ENCODE data around the gene METTL13.

Gene METTL13

GRCh38 chr1:171833091-171833825 lies 51.8 kb downstream of the METTL13 start:
- TF ChIP-seq, protein P1, sequence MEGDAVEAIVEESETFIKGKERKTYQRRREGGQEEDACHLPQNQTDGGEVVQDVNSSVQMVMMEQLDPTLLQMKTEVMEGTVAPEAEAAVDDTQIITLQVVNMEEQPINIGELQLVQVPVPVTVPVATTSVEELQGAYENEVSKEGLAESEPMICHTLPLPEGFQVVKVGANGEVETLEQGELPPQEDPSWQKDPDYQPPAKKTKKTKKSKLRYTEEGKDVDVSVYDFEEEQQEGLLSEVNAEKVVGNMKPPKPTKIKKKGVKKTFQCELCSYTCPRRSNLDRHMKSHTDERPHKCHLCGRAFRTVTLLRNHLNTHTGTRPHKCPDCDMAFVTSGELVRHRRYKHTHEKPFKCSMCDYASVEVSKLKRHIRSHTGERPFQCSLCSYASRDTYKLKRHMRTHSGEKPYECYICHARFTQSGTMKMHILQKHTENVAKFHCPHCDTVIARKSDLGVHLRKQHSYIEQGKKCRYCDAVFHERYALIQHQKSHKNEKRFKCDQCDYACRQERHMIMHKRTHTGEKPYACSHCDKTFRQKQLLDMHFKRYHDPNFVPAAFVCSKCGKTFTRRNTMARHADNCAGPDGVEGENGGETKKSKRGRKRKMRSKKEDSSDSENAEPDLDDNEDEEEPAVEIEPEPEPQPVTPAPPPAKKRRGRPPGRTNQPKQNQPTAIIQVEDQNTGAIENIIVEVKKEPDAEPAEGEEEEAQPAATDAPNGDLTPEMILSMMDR (IDR thresholded peaks at IDR 0.05) = no peak
- Histone ChIP-seq H3K27ac (no peak overlapping the region), H3K4me3 (no peak overlapping the region)
- no peak for DNase-seq (ENCODE audit: low spot score)

DNA sequence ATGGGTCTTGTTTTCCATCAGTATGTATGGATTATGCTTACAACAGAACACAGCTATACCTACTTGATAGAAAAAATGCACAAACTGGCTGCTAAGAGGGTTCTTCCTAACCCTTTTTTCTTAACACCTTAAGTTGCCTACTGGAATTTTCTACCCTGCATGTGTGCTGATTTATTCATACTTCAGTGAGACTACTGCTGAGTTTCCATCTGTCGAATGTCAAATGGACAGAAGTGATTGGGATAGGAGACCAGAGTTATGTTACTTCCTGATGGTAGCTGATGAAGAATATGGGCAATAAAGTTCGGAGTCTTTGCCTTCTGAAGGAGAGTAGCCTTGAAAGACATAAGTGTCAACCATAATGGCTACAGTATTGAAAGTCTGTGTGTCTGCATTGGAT lies 53.4 kb downstream of the METTL13 start:
- TF ChIP-seq, protein P1 (IDR thresholded peaks at IDR 0.05) = no peak
- Histone ChIP-seq H3K4me3 (no peak overlapping the region), H3K27ac (no peak overlapping the region)
- DNase-seq (ENCODE audit: low spot score) = no peak

DNA sequence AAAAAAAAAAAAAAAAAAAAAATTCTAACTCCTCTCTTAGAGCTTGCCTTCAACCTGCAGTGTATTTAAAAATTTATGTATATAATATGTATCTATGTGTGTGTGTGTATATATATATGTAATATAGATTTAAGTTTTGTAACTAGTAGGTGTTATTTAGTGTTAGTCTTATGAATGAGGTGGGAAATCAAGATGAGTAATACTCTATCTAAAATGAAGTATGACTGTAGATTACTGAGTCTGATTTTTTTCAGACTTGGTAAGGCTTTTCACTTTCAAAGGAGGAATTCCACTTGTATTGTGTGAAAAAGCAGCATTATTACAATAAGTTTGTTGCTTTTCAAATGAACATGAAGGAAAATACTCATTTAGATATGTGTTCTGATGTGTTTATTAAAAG lies 54.4 kb downstream of the METTL13 start:
- DNase-seq (ENCODE audit: low spot score) = no peak
- H3K4me3 ChIP-seq = no peak overlapping the region
- TF ChIP-seq, protein P1 (IDR thresholded peaks at IDR 0.05) = no peak
- H3K27ac ChIP-seq = no peak overlapping the region

DNA sequence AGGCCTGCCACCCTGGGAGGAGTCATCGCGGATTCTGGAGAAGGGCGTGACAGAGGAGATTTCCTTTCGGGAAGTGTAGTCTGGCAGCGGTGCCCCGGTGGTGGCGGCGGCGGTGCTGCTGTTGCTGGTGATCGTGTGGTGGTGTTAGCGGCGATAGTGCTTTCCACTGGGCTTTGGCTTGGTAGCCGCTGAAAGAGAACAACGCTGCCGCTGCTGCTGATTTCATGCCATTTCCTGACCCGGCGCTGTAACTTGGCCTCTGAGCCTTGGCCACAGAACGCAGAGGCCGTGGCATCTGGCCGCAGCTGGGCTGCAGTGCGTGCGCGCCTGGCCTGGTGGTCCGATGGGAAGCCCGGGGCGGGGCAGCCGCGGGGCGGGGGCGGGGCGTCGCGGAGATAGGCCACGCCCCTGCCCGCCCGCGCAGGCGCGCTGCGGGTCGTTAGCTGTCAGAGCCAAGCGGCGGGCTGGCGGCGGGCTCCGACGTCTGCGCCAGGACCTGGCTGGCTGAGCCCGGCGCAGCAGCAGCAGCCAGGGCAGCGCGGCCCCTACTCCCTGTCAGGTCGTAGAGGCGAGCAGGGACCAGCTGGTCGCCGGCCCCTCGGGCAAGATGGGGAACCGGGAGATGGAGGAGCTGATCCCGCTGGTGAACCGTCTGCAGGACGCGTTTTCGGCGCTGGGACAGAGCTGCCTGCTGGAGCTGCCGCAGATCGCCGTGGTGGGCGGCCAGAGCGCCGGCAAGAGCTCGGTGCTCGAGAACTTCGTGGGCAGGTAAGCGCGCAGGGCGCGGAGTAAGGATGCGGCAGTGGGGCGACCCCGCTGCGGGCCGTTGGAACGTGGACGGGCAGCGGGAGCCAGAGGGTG lies 59.8 kb downstream of the METTL13 start, which contains the start of gene DNM3:
Gene DNM3, plus strand, starts transcription at position 449 of the 861 bp plus-strand sequence. Its CDS starts 159 bp downstream, at position 608.
- TF ChIP-seq, protein P1 (IDR thresholded peaks at IDR 0.05) = no peak
- Histone ChIP-seq H3K27ac (peak within 1 kb of the TSS; percentile 67 to 79), H3K4me3 (peak within 1 kb of the TSS; percentile 95)
- peak; percentile 89 for DNase-seq (ENCODE audit: low spot score)

DNA sequence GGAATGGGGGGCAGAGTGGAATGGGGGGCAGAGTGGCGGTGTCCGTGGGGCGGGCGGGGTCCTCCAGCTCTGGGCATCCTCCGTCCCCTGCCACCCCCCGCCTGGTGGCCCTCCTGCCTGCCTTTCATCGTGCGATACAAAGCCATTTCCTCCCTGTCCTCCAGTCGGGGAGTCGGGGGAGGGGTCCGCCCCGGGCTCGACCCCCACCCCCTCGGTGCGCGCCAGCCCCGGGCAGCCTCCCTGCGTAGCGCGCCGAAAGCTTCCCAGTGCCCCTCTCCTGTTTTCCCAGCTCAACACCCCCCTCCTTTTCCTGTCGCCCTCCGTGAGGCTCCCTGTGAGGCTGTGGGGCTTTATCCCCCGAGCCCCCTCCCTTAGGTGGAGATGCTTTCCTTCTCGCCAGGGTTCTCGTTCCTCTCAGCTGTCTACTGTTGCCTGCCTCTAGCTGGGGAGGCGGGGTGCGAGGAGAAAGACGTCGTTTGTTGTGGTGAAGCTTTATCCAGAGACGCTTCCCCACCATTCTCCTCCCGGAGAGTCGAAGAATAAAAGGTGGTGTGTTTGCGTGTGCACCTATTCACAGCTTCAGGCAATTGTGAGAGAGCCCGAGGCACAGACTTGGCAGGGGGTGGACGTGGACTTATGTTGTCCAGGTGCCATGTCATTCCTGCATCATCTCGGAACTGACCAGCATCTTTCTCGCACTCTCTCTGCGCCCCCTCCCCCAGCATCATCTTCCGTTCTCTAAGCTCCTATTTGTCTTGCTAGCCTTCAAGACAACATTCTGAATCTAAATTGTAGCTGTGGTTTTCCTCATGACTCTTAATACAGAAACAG lies 60.7 kb downstream of the METTL13 start:
- H3K4me3 ChIP-seq = peak overlapping the region; percentile 95
- TF ChIP-seq, protein P1 (IDR thresholded peaks at IDR 0.05) = no peak
- peak overlapping the region; percentile 67 to 79 for H3K27ac ChIP-seq
- peak; percentile 73 for DNase-seq (ENCODE audit: low spot score)

- H3K4me3 ChIP-seq = no peak overlapping the region
- DNase-seq (ENCODE audit: low spot score) = no peak
Observed at GRCh38 chr1:171844381-171844780, 62.9 kb downstream of the METTL13 start.

More at GRCh38 chr1:171844381-171844780, 62.9 kb downstream of the METTL13 start:
- H3K27ac ChIP-seq = no peak overlapping the region
- TF ChIP-seq, protein P1 (IDR thresholded peaks at IDR 0.05) = no peak
